RWPE2 (cell line): ENCODE data around the gene LDLRAD4.

Experiments used
- ATAC-seq: fragments of 200-7000 bp; cut with Tn5 transposase; 3 replicates; pipeline ENCODE4 v1.9.1; 2021; ENCODE audit warnings: low read depth
- DNase-seq: peaks from one replicate; pipeline ENCODE4 v3.0.0-alpha.2; 2020; ENCODE audit warnings: low spot score
- H3K27ac ChIP-seq: fragments of 450-650 bp; 2 replicates; pipeline ENCODE4 v1.5.1; 2017; ENCODE audit warnings: mild to moderate bottlenecking; ENCODE audit not compliant: poor library complexity, severe bottlenecking
- H3K27me3 ChIP-seq: fragments of 250-450 bp; sonication (Bioruptor Pico); 2 replicates; pipeline ENCODE4 v1.5.1; 2021; ENCODE audit warnings: mild to moderate bottlenecking, moderate library complexity; ENCODE audit not compliant: insufficient read depth, poor library complexity, severe bottlenecking
- H3K36me3 ChIP-seq: fragments of 250-450 bp; sonication (Bioruptor Pico); 2 replicates; pipeline ENCODE4 v1.5.1; 2020; ENCODE audit warnings: low read depth, mild to moderate bottlenecking, moderate library complexity
- H3K4me1 ChIP-seq: fragments of 250-450 bp; sonication (Bioruptor Pico); 2 replicates; pipeline ENCODE4 v1.5.1; 2021; ENCODE audit warnings: mild to moderate bottlenecking, moderate library complexity; ENCODE audit not compliant: insufficient read depth, poor library complexity, severe bottlenecking
- H3K4me3 ChIP-seq: fragments of 250-450 bp; sonication (Bioruptor Pico); 2 replicates; pipeline ENCODE4 v1.5.1; 2021; ENCODE audit warnings: mild to moderate bottlenecking, moderate library complexity; ENCODE audit not compliant: severe bottlenecking
- H3K9me3 ChIP-seq: fragments of 250-450 bp; sonication (Bioruptor Pico); 2 replicates; pipeline ENCODE4 v1.5.1; 2021; ENCODE audit warnings: mild to moderate bottlenecking, moderate library complexity; ENCODE audit not compliant: severe bottlenecking
- CTCF ChIP-seq: fragments of 450-650 bp; IDR thresholded peaks from one replicate; pipeline ENCODE4 v1.5.1; 2017; ENCODE audit warnings: mild to moderate bottlenecking, moderate library complexity; ENCODE audit not compliant: poor library complexity, severe bottlenecking

The LDLRAD4 gene

GRCh38 chr18:13183359-13183758 lies 35.2 kb upstream of the LDLRAD4 start:
- TF ChIP-seq CTCF, result no peak
- H3K27ac ChIP-seq, result no peak overlapping the region
- no peak for ATAC-seq
- no peaks in the 10 kb centered on the region for H3K9me3 ChIP-seq
- no peaks in the 10 kb centered on the region for H3K36me3 ChIP-seq
- no peak for DNase-seq
- no peak overlapping the region for H3K4me3 ChIP-seq
- H3K4me1 ChIP-seq, result no peaks in the 10 kb centered on the region
- peaks cover 1% of the 10 kb centered on the region for H3K27me3 ChIP-seq

GRCh38 chr18:13183790-13184189 lies 34.8 kb upstream of the LDLRAD4 start:
- no peaks in the 10 kb centered on the region for H3K4me1 ChIP-seq
- no peak for TF ChIP-seq CTCF

GRCh38 chr18:13184396-13184795 lies 34.2 kb upstream of the LDLRAD4 start:
- no peak for TF ChIP-seq CTCF
- DNase-seq, result no peak
- Histone ChIP-seq H3K27me3 (peaks cover 7% of the 10 kb centered on the region), H3K36me3 (no peaks in the 10 kb centered on the region), H3K4me3 (no peak overlapping the region), H3K4me1 (no peaks in the 10 kb centered on the region), H3K27ac (no peak overlapping the region), H3K9me3 (no peaks in the 10 kb centered on the region)
- no peak for ATAC-seq

More at GRCh38 chr18:13183790-13184189, 34.8 kb upstream of the LDLRAD4 start:
- Histone ChIP-seq H3K27me3 (peaks cover 6% of the 10 kb centered on the region), H3K9me3 (no peaks in the 10 kb centered on the region), H3K27ac (no peak overlapping the region), H3K4me3 (no peak overlapping the region), H3K36me3 (no peaks in the 10 kb centered on the region)
- no peak for DNase-seq
- ATAC-seq, result no peak

GRCh38 chr18:13185675-13186198 lies 32.8 kb upstream of the LDLRAD4 start:
- TF ChIP-seq CTCF, result no peak
- no peaks in the 10 kb centered on the region for H3K9me3 ChIP-seq
- DNase-seq (no peak), ATAC-seq (no peak)
- no peaks in the 10 kb centered on the region for H3K4me1 ChIP-seq
- H3K4me3 ChIP-seq, result no peak overlapping the region
- no peak overlapping the region for H3K27ac ChIP-seq
- H3K36me3 ChIP-seq, result no peaks in the 10 kb centered on the region
- peaks cover 7% of the 10 kb centered on the region for H3K27me3 ChIP-seq

- ATAC-seq (no peak), DNase-seq (no peak)
- no peak overlapping the region for H3K4me3 ChIP-seq
- no peaks in the 10 kb centered on the region for H3K4me1 ChIP-seq
- peaks cover 7% of the 10 kb centered on the region for H3K27me3 ChIP-seq
- H3K9me3 ChIP-seq, result no peaks in the 10 kb centered on the region
- H3K27ac ChIP-seq, result no peak overlapping the region
- TF ChIP-seq CTCF, result no peak
- H3K36me3 ChIP-seq, result no peaks in the 10 kb centered on the region
Measured at GRCh38 chr18:13186687-13187086, 31.9 kb upstream of the LDLRAD4 start.
